HG03460 (cell line): ENCODE measurements around the gene MTTP.

Source experiments
- ATAC-seq: cut with Tn5 transposase; IDR thresholded peaks from one replicate; pipeline ENCODE4 v1.9.1; 2021; ENCODE audit not compliant: unreplicated experiment

Gene MTTP

DNA sequence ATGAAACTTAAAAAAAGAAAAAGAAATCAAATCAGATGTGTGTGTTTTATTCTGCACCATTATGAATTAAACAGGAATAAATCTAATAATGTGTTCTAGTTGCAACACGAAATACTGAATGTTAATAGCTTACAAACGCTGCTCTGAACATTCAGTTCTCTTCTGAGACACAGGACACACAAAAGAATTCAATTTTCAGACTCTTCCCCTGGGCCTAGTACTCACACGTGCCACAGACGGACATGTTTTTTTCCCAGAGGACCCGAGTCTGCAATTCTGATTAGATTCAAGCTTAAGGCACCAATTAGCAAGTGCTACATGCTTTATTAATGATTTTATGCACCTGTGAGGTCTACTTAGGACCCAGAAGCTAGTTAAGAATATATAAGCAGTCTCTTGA, 62.5 kb downstream of the MTTP start:
- no peak for ATAC-seq

DNA sequence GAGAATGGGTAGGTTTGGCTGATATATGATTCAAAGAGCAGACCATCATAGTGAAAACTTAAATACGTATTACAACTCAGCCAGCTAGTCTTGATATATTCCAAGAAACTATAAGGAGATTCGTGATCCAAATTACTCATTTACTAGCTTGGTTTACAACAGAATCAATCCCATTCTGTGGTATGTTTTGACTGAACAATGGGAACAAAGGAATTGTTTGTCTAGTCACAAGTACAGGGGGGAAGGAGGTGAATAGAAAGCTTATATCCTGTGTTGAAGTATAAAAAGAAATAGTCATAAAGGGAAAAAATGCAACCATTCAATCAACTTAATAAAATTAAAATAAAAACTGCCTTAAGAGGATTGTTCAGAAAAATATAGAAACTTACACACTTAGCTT, 66.1 kb downstream of the MTTP start:
- no peak for ATAC-seq

DNA sequence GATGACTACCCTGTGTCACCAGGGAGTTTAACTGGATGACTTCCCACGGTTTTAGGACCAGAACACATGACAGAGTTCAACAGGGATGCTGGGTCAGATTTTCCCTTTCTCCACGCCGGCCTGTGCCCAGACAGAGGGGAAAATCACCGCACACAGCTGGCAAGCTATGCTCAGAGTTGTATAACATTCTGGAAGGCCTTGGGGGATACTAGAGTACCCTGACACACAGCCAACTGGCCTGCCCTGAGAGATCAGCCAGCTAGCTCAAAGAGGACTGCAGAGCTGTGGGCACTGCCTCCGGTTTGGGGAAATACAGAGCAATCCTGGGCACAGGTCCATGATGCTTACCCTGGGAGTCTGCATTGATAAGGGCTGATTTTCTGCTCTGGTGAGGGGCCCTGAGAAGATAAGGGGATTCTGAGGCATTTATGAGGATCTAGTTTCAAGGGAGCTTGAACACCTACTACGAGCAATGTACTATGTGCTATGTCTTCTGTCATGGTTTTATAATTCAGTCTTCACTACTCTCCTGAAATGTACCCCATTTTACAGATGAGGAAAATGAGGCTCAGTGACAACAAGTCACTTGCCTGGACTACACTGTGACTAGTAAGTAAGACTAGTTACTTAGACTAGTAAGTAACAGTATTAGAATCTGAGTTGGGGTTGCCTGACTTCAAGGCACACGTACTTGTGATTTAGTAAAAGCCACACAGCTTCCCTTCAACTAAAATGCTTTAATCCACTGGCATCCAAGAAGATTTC, 68.3 kb downstream of the MTTP start:
- no peak for ATAC-seq

DNA sequence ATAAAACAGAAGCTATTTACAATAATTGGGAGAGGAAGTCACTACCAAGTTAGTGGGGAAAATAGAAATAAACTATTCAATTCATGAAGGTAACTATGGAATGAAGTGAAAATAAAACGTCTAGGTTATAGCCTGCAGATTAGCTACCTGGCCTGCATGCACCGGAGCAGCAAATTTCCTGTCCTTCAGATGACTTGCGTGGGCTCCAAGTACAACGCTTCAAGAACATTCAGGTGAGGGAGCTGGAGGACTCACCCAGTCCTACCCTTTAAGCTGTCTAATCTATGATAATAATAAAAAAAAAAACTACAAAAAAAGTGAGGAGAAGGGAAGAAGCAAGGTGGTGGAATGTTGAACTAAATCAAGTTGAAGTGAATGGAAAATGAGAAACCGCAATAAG, 69.8 kb downstream of the MTTP start:
- ATAC-seq: no peak

DNA sequence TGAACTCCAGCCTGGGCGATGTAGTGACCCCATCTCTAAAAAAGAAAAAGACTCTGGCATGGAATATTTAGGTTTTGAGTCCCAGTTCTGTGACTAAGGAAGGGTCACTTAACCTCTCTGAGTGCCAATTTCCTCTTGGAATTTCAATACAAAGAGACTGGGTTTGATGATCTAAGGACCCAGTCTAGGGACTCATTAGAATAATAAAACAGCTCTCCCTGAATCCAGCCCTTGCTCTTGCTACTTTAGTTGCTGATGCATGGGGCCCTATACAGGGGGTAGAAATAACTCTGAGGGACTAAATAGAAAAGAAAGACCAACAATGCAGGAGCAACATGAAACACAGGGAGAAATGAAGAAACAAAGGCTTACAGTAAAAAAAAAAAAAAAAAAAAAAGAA, 70.4 kb downstream of the MTTP start:
- no peak for ATAC-seq

DNA sequence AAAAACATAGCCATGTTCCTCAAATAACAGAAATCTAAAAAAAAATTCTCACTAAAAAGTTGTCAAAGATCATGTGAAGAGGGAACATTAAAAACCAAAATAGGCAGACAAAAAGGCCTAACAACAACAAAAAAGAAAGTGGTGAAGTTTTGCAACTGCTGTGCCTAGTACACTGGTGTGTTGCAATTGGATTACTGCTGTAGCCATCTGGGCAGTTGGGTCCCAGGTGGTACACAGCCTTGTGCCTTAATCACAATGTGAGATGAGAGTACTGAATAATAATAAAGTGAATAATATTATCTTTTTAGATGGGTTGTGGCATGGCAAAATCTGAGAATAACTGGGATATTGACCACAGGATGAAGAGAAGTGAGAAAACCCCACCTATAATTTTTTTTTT, 71.0 kb downstream of the MTTP start:
- ATAC-seq: no peak

DNA sequence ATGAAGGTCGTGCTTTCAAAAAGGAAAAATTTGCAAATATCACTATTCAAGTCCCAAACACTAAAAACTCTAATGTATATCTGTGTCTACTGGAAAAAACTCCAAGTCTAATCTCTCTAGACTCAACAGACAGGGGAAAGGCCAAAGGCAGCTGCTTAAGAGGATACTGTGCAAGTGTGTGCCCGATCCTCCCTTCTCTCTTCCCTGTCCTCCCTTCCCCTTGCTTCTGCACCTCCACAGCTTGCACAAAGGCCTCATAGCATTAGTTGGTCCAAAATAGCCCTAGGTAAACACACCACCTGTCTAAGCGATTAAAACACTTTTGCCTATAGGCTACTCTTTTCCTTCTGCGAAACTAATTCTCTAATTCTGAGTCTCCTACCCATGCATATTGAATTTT, 72.4 kb downstream of the MTTP start:
- no peak for ATAC-seq

DNA sequence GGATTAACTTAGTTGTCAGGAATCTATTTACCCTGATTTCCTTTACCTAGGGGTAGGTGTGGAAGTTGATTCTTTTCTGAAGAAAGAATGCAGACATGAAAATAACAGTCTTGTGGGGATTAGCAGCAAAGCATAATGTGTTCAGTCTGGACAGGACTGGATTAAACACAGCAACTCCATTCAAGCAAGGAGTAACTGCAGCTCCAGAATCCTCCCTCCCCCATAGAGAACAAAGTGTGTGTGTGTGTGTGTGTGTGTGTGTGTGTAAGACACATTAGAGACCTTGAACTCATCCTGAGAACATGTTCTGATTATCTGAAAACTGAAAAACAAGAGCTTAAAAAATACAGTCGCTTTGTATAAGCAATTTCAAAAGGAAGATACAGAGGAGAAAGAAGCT, 73.7 kb downstream of the MTTP start:
- ATAC-seq: no peak

DNA sequence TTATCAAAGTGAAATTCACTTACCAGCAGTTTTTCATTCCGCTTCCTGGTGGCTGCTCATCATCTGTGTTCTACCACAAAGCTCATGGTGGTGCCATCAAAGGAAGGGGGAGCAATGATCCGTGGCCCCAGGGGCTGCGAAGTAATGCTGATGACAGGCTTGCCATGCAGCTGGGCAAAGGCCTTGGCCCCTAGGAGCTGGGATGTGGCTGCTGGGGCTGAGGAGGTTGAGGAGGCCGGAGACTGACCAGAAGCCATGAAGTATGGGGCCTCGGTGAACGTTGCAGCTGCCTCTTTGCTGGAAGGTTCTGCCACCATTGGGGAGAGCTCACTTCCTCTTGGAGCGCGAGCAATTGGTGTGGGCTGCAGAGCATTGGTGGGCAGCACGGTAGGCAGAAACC, 74.6 kb downstream of the MTTP start:
- ATAC-seq: no peak

DNA sequence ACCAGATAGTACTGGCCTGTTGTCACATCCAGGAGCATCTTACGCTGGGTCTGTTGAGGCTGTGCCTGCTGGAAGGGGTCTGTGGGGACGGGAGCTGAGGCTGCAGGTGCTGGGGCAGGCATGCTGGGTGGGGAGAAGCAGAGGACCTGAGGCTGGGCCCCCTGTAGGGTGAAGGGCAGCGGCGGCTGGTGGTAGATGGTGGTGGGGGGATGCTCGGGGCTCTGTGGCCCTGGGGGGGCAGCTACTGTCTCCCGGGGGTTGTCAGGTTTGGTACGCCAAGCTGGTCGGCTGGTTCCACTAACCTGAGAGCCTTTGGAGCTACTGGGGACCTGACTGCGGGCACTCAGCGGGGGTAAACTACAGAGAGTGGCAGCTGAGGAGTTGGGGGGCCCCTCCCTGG, 75.2 kb downstream of the MTTP start:
- ATAC-seq: no peak

DNA sequence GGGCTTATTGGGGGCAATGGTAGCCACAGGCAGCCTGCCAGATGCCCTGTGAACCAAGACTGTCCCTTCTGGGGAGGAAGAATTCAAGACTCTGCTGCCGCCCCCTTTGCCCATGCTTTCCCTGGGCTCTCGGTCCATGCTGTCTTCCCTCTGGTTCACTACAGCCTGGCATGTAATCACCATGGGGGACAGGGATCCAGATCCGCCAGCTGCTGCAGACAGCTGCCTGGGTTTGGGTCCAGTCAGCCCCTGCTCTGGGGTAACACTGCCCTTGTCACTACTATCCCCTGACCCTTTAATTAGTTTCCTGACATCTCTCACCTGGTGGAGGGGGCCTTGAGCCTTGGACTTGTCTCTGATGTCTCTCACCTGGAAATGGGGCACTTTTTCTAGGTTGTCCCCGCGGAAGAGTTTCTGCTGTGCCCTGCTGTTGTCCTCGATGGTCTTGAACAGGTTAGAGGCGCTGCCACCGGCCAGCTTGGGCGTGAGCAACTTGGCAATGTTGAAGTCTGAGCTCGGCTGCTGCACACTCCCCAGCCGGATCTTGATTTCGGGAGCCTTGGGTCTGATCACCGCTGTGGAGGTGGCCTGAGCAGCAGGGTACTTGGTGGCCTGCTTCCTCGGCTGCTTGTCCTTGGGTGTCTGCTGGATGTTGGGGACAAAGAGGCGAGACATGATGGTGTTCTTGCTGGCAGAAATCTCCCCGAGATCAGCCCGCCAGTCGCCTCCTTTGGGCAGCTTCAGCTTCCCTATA, 76.6 kb downstream of the MTTP start:
- ATAC-seq: no peak

DNA sequence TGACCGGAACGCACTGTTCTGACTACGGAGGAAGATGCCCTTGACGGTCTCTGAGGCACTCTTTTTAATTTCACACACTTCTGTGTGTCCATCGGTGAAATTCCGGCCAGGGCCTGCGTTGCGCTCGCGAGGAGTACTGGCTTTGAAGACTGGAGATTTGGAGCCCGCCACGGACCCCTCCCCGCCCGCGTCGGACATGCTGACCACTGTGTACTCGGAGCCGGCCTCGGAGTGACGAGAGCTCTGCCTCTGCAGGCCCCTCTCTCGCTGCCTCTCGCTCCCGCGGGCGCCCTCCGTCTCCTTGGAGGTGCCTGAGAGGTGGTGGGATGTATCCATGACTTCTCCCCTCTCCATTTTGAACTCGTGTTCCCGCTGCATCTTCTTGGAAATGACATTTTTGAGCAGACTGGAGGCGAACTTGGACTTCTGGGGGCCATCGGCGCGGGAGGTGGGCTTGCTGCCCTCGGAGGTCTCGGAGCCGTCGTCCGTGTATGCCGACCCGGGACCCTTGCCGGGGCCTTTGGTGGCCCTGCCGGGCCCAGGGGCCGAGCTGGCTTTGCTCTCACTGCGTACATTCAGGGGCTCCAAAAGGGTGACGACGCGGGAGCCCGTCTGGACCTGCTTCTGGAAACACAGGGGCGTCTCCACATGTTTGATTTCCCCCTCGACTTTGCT, 77.3 kb downstream of the MTTP start:
- no peak for ATAC-seq

DNA sequence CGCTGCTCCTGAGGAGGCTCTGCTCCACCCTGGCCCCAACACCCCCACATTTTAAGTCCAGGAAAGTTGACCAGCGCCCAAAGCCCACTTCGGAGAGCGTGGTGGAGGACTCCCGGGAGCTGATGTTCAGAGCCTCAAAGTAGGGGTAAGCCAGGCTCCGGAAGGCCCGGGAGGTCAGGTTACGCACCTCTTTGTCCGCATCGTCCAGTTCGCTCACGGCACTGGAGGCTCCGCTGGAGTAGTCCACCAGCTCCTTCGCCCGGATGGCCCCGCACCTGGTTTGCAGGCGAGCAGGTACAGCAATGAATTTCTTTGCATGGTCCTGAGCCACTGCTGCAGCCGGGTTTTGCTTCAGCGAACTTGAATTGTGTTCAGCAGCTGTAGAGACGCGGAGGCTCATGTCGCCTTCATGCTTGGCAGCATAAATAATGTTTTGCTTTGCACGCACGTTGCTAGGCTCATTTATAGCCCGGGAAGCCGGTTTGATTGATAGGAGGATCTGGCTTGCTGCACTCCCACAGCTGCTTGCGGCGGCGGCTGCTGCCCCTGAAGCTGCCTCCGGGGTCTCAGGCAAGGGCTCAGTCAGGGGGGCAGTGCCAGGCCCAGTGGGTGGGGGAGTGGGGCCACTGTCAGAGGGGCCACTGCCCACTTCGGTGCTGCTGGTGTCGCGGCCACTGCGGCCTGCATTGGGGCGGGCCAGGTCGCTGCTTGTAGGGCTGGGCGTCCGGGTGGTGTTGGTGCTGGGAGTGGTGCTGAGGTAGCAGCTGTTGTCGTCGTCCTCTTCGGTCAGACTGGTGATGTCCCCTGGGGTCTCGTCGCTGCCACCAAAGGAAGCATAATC, 78.2 kb downstream of the MTTP start:
- ATAC-seq: no peak

DNA sequence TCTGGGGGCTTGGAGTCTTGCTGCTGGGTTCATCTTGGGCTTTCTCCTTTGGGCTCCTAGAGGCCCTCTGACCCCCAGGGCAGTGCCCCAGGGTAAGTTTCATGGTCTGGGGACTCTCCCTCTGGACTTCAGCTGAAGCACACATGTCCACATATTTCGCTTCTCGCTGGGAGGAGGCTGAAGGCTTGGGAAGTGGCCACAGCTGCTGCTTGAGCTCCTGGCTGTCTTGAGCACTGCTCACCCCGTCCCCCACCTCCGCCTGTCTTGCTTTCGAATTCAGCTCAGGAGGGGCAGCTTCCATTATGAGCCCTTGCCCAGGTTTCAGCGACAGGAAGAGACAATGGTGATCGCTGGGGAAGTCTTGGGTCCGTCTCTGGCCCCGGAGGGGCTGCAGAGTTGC, 79.3 kb downstream of the MTTP start:
- ATAC-seq: no peak

DNA sequence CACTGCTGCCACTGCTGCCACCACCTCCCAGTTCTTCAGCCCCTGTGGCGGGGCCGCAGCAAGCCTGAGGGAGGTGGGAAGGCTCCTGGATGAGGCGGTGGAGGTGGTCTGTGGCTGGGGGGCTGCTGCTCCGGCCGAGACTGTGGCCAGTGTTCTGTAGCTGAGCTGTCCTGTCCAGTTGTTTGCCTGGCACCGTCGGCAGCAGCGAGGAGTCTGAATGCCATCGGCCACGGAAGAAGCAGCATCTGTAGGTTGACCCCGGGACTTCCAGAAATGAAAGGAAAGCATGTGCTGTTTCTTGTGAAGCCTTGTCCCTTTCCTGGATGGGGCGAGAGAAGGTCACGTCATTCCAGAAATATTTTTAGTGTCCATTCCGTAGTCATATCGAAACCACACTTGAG, 79.7 kb downstream of the MTTP start:
- ATAC-seq: no peak

DNA sequence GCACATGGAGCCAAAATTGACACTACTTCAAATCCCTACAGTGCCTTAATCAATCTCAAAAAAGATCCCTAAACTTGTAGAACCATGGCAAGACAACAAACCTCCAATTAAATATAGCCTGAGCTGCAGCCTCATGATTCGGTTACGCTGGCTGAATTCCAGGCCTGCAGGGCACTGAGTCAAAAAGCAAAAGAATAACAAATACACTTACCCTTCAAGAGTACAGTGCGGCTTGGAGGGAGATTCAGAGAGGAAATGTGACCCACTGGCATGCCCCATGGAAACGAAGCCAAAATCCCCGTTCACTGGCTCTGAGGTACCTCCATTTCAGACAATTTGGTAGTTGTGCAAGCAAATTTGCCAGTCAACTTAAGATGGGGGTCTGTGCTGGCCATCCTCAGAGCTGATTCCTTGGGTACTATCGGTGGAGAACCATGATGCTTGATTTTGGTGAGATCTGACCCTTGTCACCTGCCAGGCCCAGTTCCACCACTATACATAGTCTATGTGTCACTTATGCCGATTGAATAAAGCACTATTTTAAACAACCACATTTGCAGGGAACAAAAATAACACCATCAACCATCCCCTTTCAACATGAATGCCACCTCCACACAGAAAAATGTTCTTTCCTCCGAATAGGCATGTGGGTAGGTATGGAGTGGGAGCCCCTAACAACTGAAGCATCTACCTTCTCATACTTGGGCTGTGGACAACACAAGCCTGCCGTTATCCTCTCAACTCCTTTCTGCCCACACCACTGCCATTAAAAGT, 80.9 kb downstream of the MTTP start:
- no peak for ATAC-seq

DNA sequence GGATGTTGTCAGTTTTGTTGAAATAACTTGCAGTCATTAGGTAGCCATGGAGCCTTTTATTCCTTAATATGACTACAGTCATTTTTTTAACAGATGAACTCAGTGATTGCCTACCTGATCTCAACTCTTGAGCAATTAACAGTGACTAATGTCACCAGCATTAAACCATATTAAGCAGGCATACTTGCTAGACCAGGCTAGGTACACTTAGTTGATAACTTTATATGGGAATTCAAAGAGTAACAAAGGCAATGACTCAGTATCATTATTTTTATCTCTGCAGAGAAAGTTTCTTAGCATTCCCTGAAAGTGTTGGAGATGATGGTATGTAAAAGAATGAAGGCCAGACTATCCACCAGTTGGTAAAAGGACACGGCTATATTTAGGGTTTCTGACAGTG, 83.2 kb downstream of the MTTP start, which contains the start of gene C4orf54:
C4orf54 (minus strand) TSS at position 31 of the 400 bp plus-strand sequence. CDS start 3,180 bp downstream, outside the sequence.
- no peak for ATAC-seq

DNA sequence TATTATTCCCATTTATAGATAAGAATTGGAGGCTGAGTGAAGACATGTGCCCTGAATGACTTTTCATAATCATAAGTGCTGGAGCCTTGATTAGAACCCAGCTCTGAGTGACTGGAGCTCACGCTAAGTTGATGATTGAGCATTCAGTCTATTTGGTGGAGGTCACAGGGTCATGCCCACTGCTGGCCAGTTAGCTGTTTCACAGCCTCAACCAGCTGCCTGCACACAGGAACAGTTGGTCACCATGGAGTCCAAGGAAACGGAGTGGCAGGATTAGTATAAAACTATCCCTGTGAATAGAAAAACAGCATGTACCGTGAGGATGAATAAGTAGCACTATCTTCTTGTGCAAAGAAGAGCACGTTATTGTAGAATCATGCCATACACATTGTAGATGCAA, 84.0 kb downstream of the MTTP start:
- no peak for ATAC-seq

DNA sequence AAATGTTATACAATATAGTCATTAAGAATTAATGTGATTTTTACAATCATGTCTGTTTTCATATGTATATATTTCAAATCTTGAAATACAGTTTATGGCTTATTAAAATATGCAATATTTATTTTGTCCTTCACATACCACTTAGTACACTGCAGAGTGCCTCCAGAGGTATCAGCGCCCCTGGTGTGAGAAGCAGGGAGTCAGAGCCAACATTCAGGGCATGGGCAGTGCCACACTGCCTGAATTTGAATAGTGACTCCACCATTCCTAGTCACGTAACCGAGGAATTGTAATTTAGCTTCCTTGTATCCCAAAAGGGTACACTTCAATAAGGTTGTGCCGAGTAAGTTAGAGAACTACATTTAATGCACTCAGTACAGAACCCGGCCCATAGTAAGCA, 87.3 kb downstream of the MTTP start:
- no peak for ATAC-seq

DNA sequence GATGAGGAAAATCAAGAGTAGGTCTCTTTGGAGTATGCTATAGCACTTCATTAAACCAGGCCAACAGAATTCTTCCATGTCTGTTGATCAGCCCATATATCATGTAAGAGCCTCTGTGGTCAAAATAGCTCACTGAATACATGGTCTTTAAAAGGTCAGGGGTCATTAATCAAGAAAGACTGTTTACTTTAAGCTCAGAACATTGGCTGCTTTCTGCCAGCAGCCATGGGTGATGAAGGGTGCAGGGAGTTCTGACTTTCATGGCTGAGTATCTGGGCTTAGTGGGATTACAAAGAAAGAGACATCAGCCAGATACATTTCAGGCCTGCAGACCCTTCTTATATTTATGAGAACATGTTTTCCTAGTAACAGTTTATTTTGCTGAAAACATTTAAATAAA, 90.1 kb downstream of the MTTP start:
- ATAC-seq: no peak
